PC-3 (cell line): ENCODE data around the gene BRD3.

Experiments used
- EZH2 ChIP-seq: fragments of 300-600 bp; sonication (generic); IDR thresholded peaks from one replicate; pipeline ENCODE4 v1.6.1; 2017; ENCODE audit warnings: antibody characterized with exemption, mild to moderate bottlenecking, low read length; ENCODE audit not compliant: unreplicated experiment
- TF ChIP-seq, protein P1 (sequence below): fragments of 300-600 bp; sonication (generic); conservative IDR thresholded peaks from 2 replicates; pipeline ENCODE4 v1.5.1; 2017; ENCODE audit warnings: antibody characterized with exemption, low read depth, mild to moderate bottlenecking, low read length

DNA sequence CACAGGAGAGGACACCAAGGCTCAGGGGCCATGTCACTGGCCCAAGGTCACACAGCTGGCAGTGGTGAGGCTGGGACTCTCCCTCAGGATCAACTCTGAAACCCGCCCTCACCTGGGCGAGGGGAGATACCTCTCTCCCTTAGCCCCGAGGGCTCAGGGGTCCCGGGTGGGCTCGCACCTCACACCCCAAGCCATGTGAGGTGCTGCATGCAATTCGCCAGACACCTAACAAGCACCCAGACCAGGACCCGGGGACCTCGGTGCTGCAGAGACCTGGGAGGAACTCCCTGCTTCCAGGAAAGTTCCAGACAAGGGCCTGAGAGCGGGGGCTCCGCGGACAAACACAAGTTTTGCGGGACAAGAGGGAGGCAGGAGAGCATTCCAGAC lies 19.3 kb downstream of the BRD3 start:
- TF ChIP-seq, protein P1, sequence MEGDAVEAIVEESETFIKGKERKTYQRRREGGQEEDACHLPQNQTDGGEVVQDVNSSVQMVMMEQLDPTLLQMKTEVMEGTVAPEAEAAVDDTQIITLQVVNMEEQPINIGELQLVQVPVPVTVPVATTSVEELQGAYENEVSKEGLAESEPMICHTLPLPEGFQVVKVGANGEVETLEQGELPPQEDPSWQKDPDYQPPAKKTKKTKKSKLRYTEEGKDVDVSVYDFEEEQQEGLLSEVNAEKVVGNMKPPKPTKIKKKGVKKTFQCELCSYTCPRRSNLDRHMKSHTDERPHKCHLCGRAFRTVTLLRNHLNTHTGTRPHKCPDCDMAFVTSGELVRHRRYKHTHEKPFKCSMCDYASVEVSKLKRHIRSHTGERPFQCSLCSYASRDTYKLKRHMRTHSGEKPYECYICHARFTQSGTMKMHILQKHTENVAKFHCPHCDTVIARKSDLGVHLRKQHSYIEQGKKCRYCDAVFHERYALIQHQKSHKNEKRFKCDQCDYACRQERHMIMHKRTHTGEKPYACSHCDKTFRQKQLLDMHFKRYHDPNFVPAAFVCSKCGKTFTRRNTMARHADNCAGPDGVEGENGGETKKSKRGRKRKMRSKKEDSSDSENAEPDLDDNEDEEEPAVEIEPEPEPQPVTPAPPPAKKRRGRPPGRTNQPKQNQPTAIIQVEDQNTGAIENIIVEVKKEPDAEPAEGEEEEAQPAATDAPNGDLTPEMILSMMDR = no peak
- no peak for TF ChIP-seq EZH2
